AG10803 (cell line): ENCODE measurements around the gene MRPS9.

Source experiments
- DNase-seq: peaks from one replicate; pipeline ENCODE4 v3.0.0; 2010; ENCODE audit warnings: low read depth
- H3K4me3 ChIP-seq: 2 replicates; pipeline ENCODE4 v1.5.1; 2011; ENCODE audit warnings: mild to moderate bottlenecking, low read length, control low read depth
- CTCF ChIP-seq: conservative IDR thresholded peaks from 2 replicates; pipeline ENCODE4 v1.5.1; 2011; ENCODE audit warnings: mild to moderate bottlenecking, low read length, control low read depth, inconsistent platforms

MRPS9 gene

GRCh38 chr2:105062158-105062557 is 24.3 kb downstream of the MRPS9 start:
- DNase-seq: no peak
- no peak overlapping the region for H3K4me3 ChIP-seq
- TF ChIP-seq CTCF: no peak

- no peak for DNase-seq
- TF ChIP-seq CTCF: no peak
- H3K4me3 ChIP-seq: no peak overlapping the region
Measured at GRCh38 chr2:105068387-105068786, 30.5 kb downstream of the MRPS9 start.

GRCh38 chr2:105068875-105069274 is 31.0 kb downstream of the MRPS9 start:
- TF ChIP-seq CTCF: no peak
- DNase-seq: no peak
- H3K4me3 ChIP-seq: no peak overlapping the region

GRCh38 chr2:105070010-105070865 is 32.4 kb downstream of the MRPS9 start:
- DNase-seq: no peak
- H3K4me3 ChIP-seq: no peak overlapping the region
- TF ChIP-seq CTCF: no peak

GRCh38 chr2:105071379-105071778 is 33.5 kb downstream of the MRPS9 start:
- no peak overlapping the region for H3K4me3 ChIP-seq
- DNase-seq: no peak
- TF ChIP-seq CTCF: no peak

- H3K4me3 ChIP-seq: no peak overlapping the region
- TF ChIP-seq CTCF: no peak
- DNase-seq: no peak
Measured at GRCh38 chr2:105072039-105072438, 34.2 kb downstream of the MRPS9 start.

- no peak for DNase-seq
- H3K4me3 ChIP-seq: no peak overlapping the region
- TF ChIP-seq CTCF: no peak
Measured at GRCh38 chr2:105073591-105073990, 35.7 kb downstream of the MRPS9 start.
